ENCODE data around the gene CST6.
"Not testable (repeated sequence)": the region's sequence is repeated elsewhere in the genome, so short reads cannot be mapped to it uniquely, and the experiment has no call there.

Gene CST6

GRCh38 chr11:65982824-65983588, 28.8 kb upstream of the CST6 start:
- in situ Hi-C loops (cut with MboI; ENCODE audit: low sequenced_read_pairs) = no loop called here

- in situ Hi-C loops (cut with MboI; ENCODE audit: low sequenced_read_pairs) = no loop called here
Measured at GRCh38 chr11:65983589-65983987, 28.2 kb upstream of the CST6 start.

- in situ Hi-C loops (cut with MboI; ENCODE audit: low sequenced_read_pairs) = no loop called here
Measured at GRCh38 chr11:65987336-65987735, 24.5 kb upstream of the CST6 start.

GRCh38 chr11:65988791-65989592, 22.8 kb upstream of the CST6 start:
- in situ Hi-C loops (cut with MboI; ENCODE audit: low sequenced_read_pairs) = no loop called here

- in situ Hi-C loops (cut with MboI; ENCODE audit: low sequenced_read_pairs) = no loop called here
Measured at GRCh38 chr11:65992056-65992455, 19.8 kb upstream of the CST6 start.

- in situ Hi-C loops (cut with MboI; ENCODE audit: low sequenced_read_pairs) = no loop called here
Measured at GRCh38 chr11:65997286-65997685, 14.5 kb upstream of the CST6 start.

GRCh38 chr11:66001942-66002647, 9.7 kb upstream of the CST6 start, which contains the start of the genes BANF1 and EIF1AD:
Gene BANF1 (plus strand): TSS chr11:66002503. CDS start chr11:66003251, 748 bp downstream.
Gene EIF1AD (minus strand): TSS chr11:66002157. CDS start chr11:66000389, 1,768 bp downstream.
- in situ Hi-C loops (cut with MboI; ENCODE audit: low sequenced_read_pairs) = no loop called here

- in situ Hi-C loops (cut with MboI; ENCODE audit: low sequenced_read_pairs) = no loop called here
Measured at GRCh38 chr11:66002648-66003225, 9.1 kb upstream of the CST6 start.

- in situ Hi-C loops (cut with MboI; ENCODE audit: low sequenced_read_pairs) = no loop called here
Measured at GRCh38 chr11:66003291-66003690, 8.5 kb upstream of the CST6 start.

- in situ Hi-C loops (cut with MboI; ENCODE audit: low sequenced_read_pairs) = no loop called here
Measured at GRCh38 chr11:66004186-66004585, 7.6 kb upstream of the CST6 start.

GRCh38 chr11:66006134-66006890, 5.5 kb upstream of the CST6 start:
- in situ Hi-C loops (cut with MboI; ENCODE audit: low sequenced_read_pairs) = no loop called here

GRCh38 chr11:66006891-66007176, 5.0 kb upstream of the CST6 start:
- in situ Hi-C loops (cut with MboI; ENCODE audit: low sequenced_read_pairs) = no loop called here

GRCh38 chr11:66007201-66007634, 4.6 kb upstream of the CST6 start:
- in situ Hi-C loops (cut with MboI; ENCODE audit: low sequenced_read_pairs) = no loop called here

- in situ Hi-C loops (cut with MboI; ENCODE audit: low sequenced_read_pairs) = no loop called here
Measured at GRCh38 chr11:66008095-66008467, 3.7 kb upstream of the CST6 start.

- in situ Hi-C loops (cut with MboI; ENCODE audit: low sequenced_read_pairs) = no loop called here
Measured at GRCh38 chr11:66008468-66009101, 3.2 kb upstream of the CST6 start.

- in situ Hi-C loops (cut with MboI; ENCODE audit: low sequenced_read_pairs) = not testable (repeated sequence)
Measured at GRCh38 chr11:66010036-66010435, 1.8 kb upstream of the CST6 start.

GRCh38 chr11:66011239-66011784, 496 bp upstream of the CST6 start:
- in situ Hi-C loops (cut with MboI; ENCODE audit: low sequenced_read_pairs) = no loop called here

- in situ Hi-C loops (cut with MboI; ENCODE audit: low sequenced_read_pairs) = no loop called here
Measured at GRCh38 chr11:66012371-66012945, 650 bp downstream of the CST6 start.

Data from hTERT RPE-1 (cell line).